Mesendoderm (in vitro differentiated cells): ENCODE results near the gene MEGF6.

Experiments used
- DNase-seq: peaks from one replicate; pipeline ENCODE4 v3.0.0; 2013
- H2AK5ac ChIP-seq: 2 replicates; pipeline ENCODE4 v1.6.1; 2013; ENCODE audit warnings: low read length, inconsistent platforms
- H2BK120ac ChIP-seq: 2 replicates; pipeline ENCODE4 v1.6.1; 2013; ENCODE audit warnings: low read depth, mild to moderate bottlenecking, low read length, moderate library complexity, mixed read lengths
- H2BK15ac ChIP-seq: replicated peaks from 2 replicates; pipeline ENCODE4 v1.6.1; 2013; ENCODE audit warnings: low read depth, mild to moderate bottlenecking, moderate library complexity
- H2BK5ac ChIP-seq: 2 replicates; pipeline ENCODE4 v1.6.1; 2013; ENCODE audit warnings: low read length, inconsistent platforms
- H3K18ac ChIP-seq: 2 replicates; pipeline ENCODE4 v1.6.1; 2013; ENCODE audit warnings: mild to moderate bottlenecking, low read length, mixed read lengths
- H3K23ac ChIP-seq: one replicate; pipeline ENCODE4 v1.6.1; 2013; ENCODE audit warnings: low read length
- H3K27ac ChIP-seq: 2 replicates; pipeline ENCODE4 v1.5.1; 2013; ENCODE audit warnings: low read depth, mild to moderate bottlenecking, inconsistent platforms, low read length, moderate library complexity
- H3K27me3 ChIP-seq: 2 replicates; pipeline ENCODE4 v1.6.1; 2013; ENCODE audit warnings: low read length, control low read depth, mild to moderate bottlenecking, inconsistent platforms; ENCODE audit not compliant: insufficient read depth, poor library complexity
- H3K36me3 ChIP-seq: 2 replicates; pipeline ENCODE4 v1.6.1; 2013; ENCODE audit warnings: low read length, inconsistent platforms; ENCODE audit not compliant: control insufficient read depth, insufficient read depth
- H3K4ac ChIP-seq: one replicate; pipeline ENCODE4 v1.6.1; 2013; ENCODE audit warnings: low read depth, mild to moderate bottlenecking, low read length, moderate library complexity
- H3K4me1 ChIP-seq: 2 replicates; pipeline ENCODE4 v1.6.1; 2013; ENCODE audit warnings: low read depth, low read length, inconsistent platforms; ENCODE audit not compliant: control insufficient read depth
- H3K4me2 ChIP-seq: 2 replicates; pipeline ENCODE4 v1.6.1; 2013; ENCODE audit warnings: low read length
- H3K4me3 ChIP-seq: 2 replicates; pipeline ENCODE4 v1.5.1; 2013; ENCODE audit warnings: mild to moderate bottlenecking, low read length
- H3K56ac ChIP-seq: one replicate; pipeline ENCODE4 v1.6.1; 2013; ENCODE audit warnings: low read length
- H3K79me1 ChIP-seq: 2 replicates; pipeline ENCODE4 v1.6.1; 2013; ENCODE audit warnings: low read length, inconsistent platforms
- H3K79me2 ChIP-seq: 2 replicates; pipeline ENCODE4 v1.6.1; 2013; ENCODE audit warnings: mild to moderate bottlenecking, low read length; ENCODE audit not compliant: control insufficient read depth, insufficient read depth
- H3K9ac ChIP-seq: 2 replicates; pipeline ENCODE4 v1.6.1; 2013; ENCODE audit warnings: low read length, inconsistent platforms
- H4K5ac ChIP-seq: one replicate; pipeline ENCODE4 v1.6.1; 2013; ENCODE audit warnings: low read length
- H4K8ac ChIP-seq: one replicate; pipeline ENCODE4 v1.6.1; 2013; ENCODE audit warnings: low read depth, mild to moderate bottlenecking, control low read depth, low read length, moderate library complexity
- WGBS: extraction: QIAGEN DNeasy Blood & Tissue Kit; methylation state at CpG from one replicate; pipeline ENCODE4 v1.1.7; 2013; ENCODE audit warnings: low lambda C conversion rate, missing lambda C conversion rate; ENCODE audit not compliant: insufficient coverage; ENCODE audit errors: extremely low coverage; 5-methylcytosine and 5-hydroxymethylcytosine counted together

MEGF6 gene

DNA sequence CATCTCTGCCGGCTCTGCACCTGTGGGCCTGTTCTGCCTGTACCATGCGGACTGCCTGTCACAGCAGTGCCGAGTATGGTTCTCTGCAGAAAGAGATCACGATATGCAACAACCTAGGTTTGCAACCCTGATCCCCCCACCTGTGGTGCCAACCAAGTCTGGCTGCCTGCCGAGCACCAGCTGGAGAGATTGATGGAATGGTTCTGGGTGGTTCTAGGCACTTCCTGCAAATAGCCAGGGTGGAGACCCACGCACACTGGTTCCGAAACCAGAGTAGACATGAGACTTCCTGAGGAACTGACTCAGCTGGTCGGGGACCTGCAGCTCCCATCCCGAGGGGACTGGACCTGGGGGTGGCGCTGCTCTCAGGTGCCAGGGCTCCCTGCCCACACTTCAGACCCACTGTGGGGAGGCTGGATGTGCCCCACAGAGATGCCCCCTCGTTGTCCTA is 18.9 kb upstream of the MEGF6 start:
- Histone ChIP-seq H3K4ac (no peak overlapping the region), H3K23ac (no peak overlapping the region), H3K4me2 (no peak overlapping the region), H3K4me1 (peaks cover 3% of the 10 kb centered on the region), H3K18ac (no peak overlapping the region), H2AK5ac (no peak overlapping the region), H2BK120ac (no peak overlapping the region), H2BK15ac (no peak overlapping the region), H3K36me3 (no peaks in the 10 kb centered on the region), H3K56ac (no peak overlapping the region), H2BK5ac (no peak overlapping the region), H3K79me1 (peaks cover 3% of the 10 kb centered on the region), H3K79me2 (no peaks in the 10 kb centered on the region), H3K4me3 (no peak overlapping the region), H3K27me3 (no peaks in the 10 kb centered on the region), H4K8ac (no peak overlapping the region), H3K27ac (no peak overlapping the region), H3K9ac (no peak overlapping the region), H4K5ac (no peak overlapping the region)
- DNase-seq: no peak
- WGBS: no CpG with 5 or more reads among the region's 11 CpGs

DNA sequence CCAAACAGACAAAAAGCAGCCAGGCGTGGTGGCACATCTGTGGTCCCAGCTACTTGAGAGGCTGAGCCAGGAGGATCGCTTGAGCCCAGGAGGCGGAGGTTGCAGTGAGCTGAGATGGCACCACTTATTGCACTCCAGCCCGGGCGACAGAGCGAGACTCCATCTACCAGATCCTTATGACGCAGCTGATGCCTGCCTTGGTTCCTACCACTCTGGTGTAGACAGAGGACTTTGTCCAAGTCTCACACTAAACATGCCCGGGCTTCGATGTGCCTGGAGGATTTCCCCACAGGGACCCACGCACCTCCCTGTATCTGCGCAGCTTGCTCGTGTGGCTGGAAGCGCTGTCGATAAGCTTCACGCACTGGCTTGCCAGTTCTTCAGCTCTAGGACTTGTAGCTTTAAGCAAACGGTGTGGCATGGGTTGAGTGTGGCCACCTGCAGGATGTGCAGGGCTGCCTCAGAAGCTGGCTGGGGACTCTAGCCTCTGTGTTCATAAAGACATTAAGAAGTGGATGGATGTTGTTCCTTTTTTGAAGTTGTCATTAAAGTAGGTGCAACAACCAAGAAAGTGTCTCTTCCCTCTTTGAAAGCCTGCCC is 18.4 kb upstream of the MEGF6 start:
- Histone ChIP-seq H3K36me3 (no peaks in the 10 kb centered on the region), H3K79me2 (no peaks in the 10 kb centered on the region), H3K56ac (no peak overlapping the region), H3K27me3 (no peaks in the 10 kb centered on the region), H2BK120ac (no peak overlapping the region), H3K18ac (no peak overlapping the region), H3K4me3 (no peak overlapping the region), H3K23ac (no peak overlapping the region), H2BK15ac (no peak overlapping the region), H3K4me1 (peaks cover 3% of the 10 kb centered on the region), H3K4ac (no peak overlapping the region), H3K9ac (no peak overlapping the region), H3K27ac (no peak overlapping the region), H2BK5ac (no peak overlapping the region), H3K4me2 (no peak overlapping the region), H3K79me1 (peaks cover 3% of the 10 kb centered on the region), H4K5ac (no peak overlapping the region), H4K8ac (no peak overlapping the region), H2AK5ac (no peak overlapping the region)
- DNase-seq: no peak
- WGBS: no CpG with 5 or more reads among the region's 16 CpGs

DNA sequence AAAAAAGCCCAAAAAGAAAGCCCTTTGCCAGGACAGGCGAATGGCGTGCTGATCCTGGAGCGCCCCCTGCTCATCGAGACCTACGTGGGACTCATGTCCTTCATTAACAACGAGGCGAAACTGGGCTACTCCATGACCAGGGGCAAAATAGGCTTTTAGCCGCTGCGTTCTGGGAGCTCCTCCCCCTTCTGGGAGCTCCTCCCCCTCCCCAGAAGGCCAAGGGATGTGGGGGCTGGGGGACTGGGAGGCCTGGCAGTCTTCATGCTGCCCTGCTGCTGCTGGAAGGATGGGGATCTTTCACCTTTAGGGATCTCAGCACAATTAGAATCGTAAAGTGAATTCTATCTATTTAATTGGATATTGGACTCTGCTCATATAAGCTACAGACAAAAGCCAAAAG is 17.1 kb upstream of the MEGF6 start:
- Histone ChIP-seq H2BK120ac (no peak overlapping the region), H3K4me1 (peaks cover 3% of the 10 kb centered on the region), H4K5ac (no peak overlapping the region), H3K4me2 (no peak overlapping the region), H3K23ac (no peak overlapping the region), H3K9ac (no peak overlapping the region), H3K27me3 (no peaks in the 10 kb centered on the region), H3K56ac (no peak overlapping the region), H2BK5ac (no peak overlapping the region), H3K4me3 (no peak overlapping the region), H3K18ac (no peak overlapping the region), H3K27ac (no peak overlapping the region), H2AK5ac (no peak overlapping the region), H3K4ac (no peak overlapping the region), H3K79me1 (peaks cover 3% of the 10 kb centered on the region), H3K36me3 (no peaks in the 10 kb centered on the region), H3K79me2 (no peaks in the 10 kb centered on the region), H4K8ac (no peak overlapping the region), H2BK15ac (no peak overlapping the region)
- WGBS: no CpG with 5 or more reads among the region's 10 CpGs
- DNase-seq: peak; percentile 11

DNA sequence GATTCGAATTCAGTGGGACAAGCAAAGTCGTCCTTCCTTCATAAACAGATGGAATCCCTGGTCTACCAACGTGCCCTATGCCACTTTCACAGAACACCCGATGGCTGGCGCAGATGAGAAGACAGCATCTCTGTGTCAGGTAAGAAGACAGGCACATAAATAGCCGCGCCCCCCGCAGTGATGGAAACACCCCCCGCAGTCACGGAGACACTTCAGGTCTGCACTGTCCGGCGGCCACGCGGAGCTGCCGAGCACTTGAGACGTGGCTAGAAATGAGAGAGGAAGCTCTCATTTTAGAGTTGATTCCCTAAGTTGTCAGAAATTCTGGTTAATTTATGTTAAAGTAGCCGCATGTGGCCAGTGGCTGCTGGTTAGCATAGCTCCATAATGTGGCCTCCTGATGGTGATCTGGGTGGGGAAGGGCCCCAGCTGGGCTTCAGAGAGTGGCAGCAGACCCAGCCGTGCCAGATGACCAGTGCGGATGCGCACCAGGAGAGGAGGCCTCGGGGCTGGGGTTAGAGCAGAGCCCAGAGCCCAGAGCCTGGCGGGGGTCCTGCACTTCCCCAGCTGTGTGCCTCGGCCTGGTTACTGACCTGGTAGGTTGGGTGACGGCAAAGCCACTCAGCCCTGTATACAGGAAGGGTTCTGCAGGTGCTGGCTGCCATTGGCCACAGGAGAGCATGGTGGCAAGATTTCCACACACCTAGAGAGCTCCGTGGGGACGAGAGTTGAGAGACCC is 16.4 kb upstream of the MEGF6 start:
- no peak overlapping the region for H3K18ac ChIP-seq
- no peak overlapping the region for H3K27ac ChIP-seq
- no peak overlapping the region for H3K4me2 ChIP-seq
- H2BK15ac ChIP-seq: no peak overlapping the region
- no peaks in the 10 kb centered on the region for H3K36me3 ChIP-seq
- H2BK120ac ChIP-seq: no peak overlapping the region
- no peak overlapping the region for H2AK5ac ChIP-seq
- H3K56ac ChIP-seq: no peak overlapping the region
- no peak overlapping the region for H2BK5ac ChIP-seq
- DNase-seq: no peak
- H3K23ac ChIP-seq: no peak overlapping the region
- no peak overlapping the region for H4K8ac ChIP-seq
- no peaks in the 10 kb centered on the region for H3K79me2 ChIP-seq
- no peaks in the 10 kb centered on the region for H3K27me3 ChIP-seq
- no peak overlapping the region for H3K4ac ChIP-seq
- peaks cover 3% of the 10 kb centered on the region for H3K4me1 ChIP-seq
- peaks cover 3% of the 10 kb centered on the region for H3K79me1 ChIP-seq
- H4K5ac ChIP-seq: no peak overlapping the region
- no peak overlapping the region for H3K4me3 ChIP-seq
- whole genome bisulfite sequencing: no CpG with 5 or more reads among the region's 26 CpGs
- no peak overlapping the region for H3K9ac ChIP-seq

DNA sequence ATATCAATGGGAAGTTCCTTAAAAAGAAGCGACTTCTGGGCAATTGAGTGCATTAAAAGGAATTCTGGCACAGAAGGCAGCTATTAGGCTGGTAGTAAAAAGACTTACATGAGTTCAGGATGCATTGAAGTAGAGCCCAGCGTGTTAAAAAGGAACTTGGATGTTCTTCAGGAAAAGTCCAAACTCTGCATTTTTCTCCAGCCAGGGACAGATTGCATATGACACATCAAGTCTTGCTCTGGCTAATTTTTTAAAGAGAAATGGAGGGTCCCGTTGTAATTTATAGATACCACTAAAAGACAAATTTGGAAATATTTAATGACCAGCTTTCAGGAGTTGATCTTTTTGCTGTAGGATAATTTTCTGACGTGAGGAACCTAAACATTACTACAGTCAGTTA is 14.7 kb upstream of the MEGF6 start:
- H3K4me1 ChIP-seq: peaks cover 3% of the 10 kb centered on the region
- no peaks in the 10 kb centered on the region for H3K27me3 ChIP-seq
- H3K4me2 ChIP-seq: no peak overlapping the region
- H4K5ac ChIP-seq: no peak overlapping the region
- no peak overlapping the region for H3K4ac ChIP-seq
- no peak overlapping the region for H2BK15ac ChIP-seq
- H3K9ac ChIP-seq: peak overlapping the region; percentile 85
- H3K79me1 ChIP-seq: peaks cover 3% of the 10 kb centered on the region
- no peak overlapping the region for H3K27ac ChIP-seq
- H2BK120ac ChIP-seq: no peak overlapping the region
- H3K23ac ChIP-seq: no peak overlapping the region
- H2BK5ac ChIP-seq: no peak overlapping the region
- no peak for DNase-seq
- no CpG with 5 or more reads among the region's 4 CpGs for WGBS
- H3K36me3 ChIP-seq: no peaks in the 10 kb centered on the region
- H3K4me3 ChIP-seq: no peak overlapping the region
- H3K56ac ChIP-seq: no peak overlapping the region
- no peak overlapping the region for H2AK5ac ChIP-seq
- no peak overlapping the region for H3K18ac ChIP-seq
- H4K8ac ChIP-seq: no peak overlapping the region
- no peaks in the 10 kb centered on the region for H3K79me2 ChIP-seq
